Measurements from ENCODE around the gene ZNF267.
"Not testable (repeated sequence)": the region's sequence is repeated elsewhere in the genome, so short reads cannot be mapped to it uniquely, and the experiment has no call there.

DNA sequence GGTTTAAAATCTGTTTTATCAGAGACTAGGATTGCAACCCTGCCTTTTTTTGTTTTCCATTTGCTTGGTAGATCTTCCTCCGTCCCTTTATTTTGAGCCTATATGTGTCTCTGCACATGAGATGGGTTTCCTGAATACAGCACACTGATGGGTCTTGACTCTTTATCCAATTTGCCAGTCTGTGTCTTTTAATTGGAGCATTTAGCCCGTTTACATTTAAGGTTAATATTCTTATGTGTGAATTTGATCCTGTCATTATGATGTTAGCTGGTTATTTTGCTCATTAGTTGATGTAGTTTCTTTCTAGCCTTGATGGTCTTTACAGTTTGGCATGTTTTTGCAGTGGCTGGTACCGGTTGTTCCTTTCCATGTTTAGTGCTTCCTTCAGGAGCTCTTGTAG is 31.0 kb downstream of the ZNF267 start:
- TF ChIP-seq POLR2A, POLR2AphosphoS5, EP300 (IDR thresholded peaks at IDR 0.05): not testable (repeated sequence)
- TF ChIP-seq, protein P1, sequence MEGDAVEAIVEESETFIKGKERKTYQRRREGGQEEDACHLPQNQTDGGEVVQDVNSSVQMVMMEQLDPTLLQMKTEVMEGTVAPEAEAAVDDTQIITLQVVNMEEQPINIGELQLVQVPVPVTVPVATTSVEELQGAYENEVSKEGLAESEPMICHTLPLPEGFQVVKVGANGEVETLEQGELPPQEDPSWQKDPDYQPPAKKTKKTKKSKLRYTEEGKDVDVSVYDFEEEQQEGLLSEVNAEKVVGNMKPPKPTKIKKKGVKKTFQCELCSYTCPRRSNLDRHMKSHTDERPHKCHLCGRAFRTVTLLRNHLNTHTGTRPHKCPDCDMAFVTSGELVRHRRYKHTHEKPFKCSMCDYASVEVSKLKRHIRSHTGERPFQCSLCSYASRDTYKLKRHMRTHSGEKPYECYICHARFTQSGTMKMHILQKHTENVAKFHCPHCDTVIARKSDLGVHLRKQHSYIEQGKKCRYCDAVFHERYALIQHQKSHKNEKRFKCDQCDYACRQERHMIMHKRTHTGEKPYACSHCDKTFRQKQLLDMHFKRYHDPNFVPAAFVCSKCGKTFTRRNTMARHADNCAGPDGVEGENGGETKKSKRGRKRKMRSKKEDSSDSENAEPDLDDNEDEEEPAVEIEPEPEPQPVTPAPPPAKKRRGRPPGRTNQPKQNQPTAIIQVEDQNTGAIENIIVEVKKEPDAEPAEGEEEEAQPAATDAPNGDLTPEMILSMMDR (IDR thresholded peaks at IDR 0.05), result not testable (repeated sequence)

Data from upper lobe of left lung (tissue), 4 donors.